Esophagus squamous epithelium (tissue), 4 donors: ENCODE measurements around the gene SMOC2.

Experiments used
- CTCF ChIP-seq, 6 experiments: fragments of 450-650 bp in 4 of 6; fragments of 200-600 bp in 2 of 6; sonication (generic) in 2 of 6; IDR thresholded peaks; one replicate each; pipeline ENCODE4 v1.5.1; 2016 to 2019; ENCODE audit warnings: antibody characterized with exemption in 6 of 6, mild to moderate bottlenecking in 4 of 6, moderate library complexity in 4 of 6
- POLR2A ChIP-seq, 4 donors: fragments of 450-650 bp; IDR thresholded peaks; one replicate each; pipeline ENCODE4 v1.6.1; 2017; ENCODE audit warnings: antibody characterized with exemption in 4 of 4, mild to moderate bottlenecking in 4 of 4, moderate library complexity in 3 of 4

- TF ChIP-seq CTCF (IDR thresholded peaks at IDR 0.05) (no peak), POLR2A (IDR thresholded peaks at IDR 0.05) (no peak)
These were observed 99.8 kb downstream of the SMOC2 start for GRCh38 chr6:168540713-168541291.
